ENCODE measurements around the gene DOK5. TPM values are rescaled to one million over a fixed set of nuclear protein-coding genes. Genes with fewer than 3 reads are reported as not detected.

Gene DOK5
- polyA plus RNA-seq, 4 donors, result 9.1 to 12.7 (median 10.7) TPM

DNA sequence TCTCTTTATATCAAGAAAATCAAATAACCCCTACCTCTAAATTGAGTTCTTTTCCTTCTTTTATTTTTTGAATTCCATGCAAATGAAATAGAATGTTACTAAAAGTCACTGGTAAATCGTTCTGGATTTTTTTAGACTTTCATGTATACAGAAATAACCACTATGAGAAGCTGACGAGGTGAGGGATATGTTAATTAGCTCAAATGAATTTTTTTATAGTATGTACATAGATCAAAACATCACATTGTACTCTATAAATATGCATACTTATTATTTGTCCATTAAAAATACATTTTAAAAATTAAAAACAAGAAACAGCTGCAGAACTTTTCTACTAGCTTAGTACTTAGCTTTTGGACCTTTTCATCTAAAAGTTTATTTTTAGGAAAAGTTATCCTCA lies 165.4 kb downstream of the DOK5 start:
- DNase-seq (ENCODE audit: low read depth in 4 of 4, low spot score in 3 of 4), result no peak

- DNase-seq (ENCODE audit: low read depth in 4 of 4, low spot score in 3 of 4), result no peak
Observed at GRCh38 chr20:54642864-54643667, 167.7 kb downstream of the DOK5 start.

DNA sequence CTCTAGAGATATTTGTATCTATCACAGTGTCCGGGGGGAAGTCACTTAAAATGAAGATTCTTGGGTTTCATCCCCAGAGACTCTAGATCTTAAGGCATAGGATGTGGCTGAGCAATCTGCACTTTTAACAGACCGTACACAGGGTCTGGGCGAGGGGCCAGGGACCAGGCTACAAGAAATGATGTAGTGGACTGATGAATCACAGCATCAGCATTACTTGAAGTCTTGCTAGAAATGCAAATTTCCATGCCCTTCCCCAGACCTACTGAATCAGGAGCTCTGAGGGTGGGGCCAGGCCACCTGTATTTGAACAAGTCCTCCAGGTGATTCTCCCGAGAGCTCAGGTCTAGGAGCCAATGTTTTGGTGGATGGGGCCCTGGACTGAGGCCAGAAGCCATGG lies 168.4 kb downstream of the DOK5 start:
- DNase-seq (ENCODE audit: low read depth in 4 of 4, low spot score in 3 of 4), result no peak

GRCh38 chr20:54645445-54646155 lies 170.2 kb downstream of the DOK5 start:
- DNase-seq (ENCODE audit: low read depth in 4 of 4, low spot score in 3 of 4), result no peak

DNA sequence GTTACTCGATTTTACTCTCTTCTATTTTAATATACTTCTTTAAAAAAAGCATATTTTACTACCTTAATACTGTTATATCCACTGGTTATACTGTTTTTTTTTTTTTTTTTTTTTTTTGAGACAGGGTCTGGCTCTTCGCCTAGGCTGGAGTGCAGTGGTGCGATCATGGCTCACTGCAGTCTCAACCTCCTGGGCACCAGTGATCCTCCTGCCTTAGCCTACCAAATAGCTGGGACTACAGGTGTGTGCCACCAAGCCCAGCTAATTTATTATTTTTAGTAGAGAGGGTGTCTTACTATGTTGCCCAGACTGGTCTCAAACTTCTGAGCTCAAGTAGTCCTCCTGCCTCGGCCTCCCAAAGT lies 170.7 kb downstream of the DOK5 start:
- no peak for DNase-seq (ENCODE audit: low read depth in 4 of 4, low spot score in 3 of 4)

DNA sequence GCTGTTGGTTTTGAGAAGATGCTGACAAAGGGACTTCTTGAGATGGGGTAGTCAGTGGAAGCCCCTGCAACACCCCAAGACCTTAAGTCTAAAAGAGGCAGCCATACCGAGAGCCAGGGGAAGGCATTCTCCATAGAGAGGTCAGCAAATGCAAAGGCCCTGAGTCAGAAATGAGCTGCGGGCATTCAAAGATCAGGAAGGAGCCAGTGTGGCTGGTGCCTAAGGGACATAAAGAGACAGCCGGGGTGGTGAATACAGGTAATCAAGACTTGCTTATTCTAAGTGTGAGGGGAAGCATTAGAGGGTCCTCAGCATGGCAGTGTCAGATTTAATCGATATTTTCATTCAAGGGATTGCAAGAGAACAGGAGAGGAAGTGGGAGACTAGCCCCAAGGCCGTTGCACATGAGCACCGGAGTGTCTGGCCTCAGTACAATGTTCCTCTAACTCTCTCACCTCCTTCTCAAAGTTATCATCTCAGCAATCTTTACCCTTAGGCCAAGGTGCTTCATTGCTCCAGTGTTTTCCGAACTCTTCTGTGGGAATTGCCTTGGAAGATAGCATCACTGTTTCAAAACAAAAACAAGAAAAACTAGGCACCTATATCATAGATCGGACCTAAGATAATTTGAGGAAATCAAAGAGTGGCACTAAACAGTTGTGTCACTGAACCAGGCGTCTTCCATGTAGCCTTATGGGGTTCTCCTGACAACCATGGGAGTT lies 173.2 kb downstream of the DOK5 start:
- no peak for DNase-seq (ENCODE audit: low read depth in 4 of 4, low spot score in 3 of 4)

DNA sequence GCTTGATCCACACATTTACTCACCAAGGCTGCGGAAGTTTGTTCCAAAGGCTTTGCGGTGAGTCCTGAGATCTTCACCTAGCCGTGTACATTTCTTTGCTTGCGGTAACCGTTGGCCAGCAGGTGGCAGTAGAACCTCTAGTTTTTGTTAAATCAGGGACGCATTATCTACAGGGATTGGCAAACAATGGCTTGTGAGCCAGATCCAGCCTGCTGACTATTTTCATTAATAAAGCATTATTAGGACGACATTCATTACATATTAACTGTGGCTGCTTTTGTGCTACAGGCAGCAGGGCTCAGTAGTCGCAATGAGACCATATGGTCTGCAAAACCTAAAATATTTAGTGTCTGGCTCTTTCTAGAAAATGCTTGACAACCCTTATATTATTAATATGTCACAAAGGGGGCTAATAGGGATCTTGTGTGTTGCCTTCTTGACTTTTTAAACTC lies 174.1 kb downstream of the DOK5 start:
- DNase-seq (ENCODE audit: low read depth in 4 of 4, low spot score in 3 of 4), result peak; percentile 75 to 80 (median 76)

DNA sequence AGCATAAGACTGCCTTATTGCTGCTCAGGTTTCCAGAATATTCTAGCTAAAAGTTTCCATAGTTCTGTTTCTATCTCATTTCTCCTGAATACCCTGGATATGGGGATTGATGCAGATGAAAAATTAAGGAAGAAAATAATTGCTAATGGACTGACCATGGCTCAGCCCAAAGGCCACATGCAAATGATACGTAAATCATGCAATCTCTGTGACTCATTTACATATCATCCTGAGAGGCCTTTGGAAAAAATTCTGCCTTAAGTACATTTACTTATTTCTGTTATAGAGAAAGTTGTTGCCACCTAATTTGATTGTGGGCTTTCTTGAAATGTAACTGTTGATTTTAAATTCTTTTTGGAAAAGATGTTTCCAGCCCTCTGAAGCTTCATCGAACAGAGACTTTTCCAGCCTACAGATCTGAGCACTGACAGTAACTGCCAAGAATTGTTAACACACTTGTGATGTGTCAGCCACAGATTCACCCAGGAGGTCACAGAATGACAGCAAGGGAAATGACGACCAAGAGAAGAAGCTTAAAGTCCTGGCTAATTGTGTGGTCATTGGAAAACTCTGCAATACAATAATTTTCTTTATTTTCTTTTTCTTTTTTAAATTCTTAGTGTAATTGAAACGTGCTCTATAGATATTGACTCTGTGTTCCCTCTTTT lies 174.8 kb downstream of the DOK5 start:
- DNase-seq (ENCODE audit: low read depth in 4 of 4, low spot score in 3 of 4), result no peak

DNA sequence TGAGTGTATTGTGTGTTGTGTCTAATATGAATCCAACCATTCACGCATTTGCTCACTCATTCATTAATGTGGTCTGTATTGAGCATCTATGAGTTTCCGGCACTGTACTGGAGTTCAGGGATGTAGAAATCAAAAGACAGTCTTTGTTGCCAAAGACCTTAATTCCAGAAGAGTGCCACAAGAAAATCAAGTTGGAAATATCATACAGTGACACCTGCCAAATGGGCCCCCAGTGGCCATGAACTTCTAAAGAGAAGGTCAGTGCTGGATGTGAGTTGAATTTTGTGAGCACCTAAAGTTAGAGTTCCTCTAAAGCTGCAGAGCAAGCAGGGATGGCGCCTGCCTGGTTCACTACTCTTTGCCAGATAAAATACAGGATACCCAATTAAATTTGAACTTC lies 175.9 kb downstream of the DOK5 start:
- DNase-seq (ENCODE audit: low read depth in 4 of 4, low spot score in 3 of 4), result no peak

- DNase-seq (ENCODE audit: low read depth in 4 of 4, low spot score in 3 of 4), result peak in 1 of 4 donors; percentile 12
Observed at GRCh38 chr20:54654450-54654849, 179.1 kb downstream of the DOK5 start.

DNA sequence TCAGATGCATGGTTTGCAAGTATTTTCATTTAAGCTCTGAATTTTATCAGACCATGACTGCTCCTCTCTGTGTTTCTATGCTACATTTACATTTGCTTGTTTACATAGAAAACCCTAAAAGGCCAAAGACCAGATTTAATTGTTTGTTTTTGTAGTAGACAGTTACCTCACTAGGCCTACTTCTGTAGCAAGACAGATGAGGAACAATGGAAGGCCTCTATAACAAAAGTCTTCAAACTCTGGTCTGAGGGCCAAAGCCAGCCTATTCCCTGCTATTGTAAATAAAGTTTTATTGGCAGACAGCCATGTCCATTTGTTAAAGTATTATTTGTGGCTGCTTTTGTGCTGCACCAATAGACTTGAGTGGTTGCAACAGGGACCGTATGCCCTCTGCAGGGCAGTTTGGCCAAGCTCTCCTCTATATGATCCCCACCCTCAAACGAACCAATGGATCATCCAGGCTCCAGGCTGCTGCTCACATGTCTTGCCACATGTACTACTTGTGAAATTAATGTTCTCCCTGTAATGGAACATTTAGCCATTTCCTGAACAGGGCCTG lies 182.0 kb downstream of the DOK5 start:
- no peak for DNase-seq (ENCODE audit: low read depth in 4 of 4, low spot score in 3 of 4)

DNA sequence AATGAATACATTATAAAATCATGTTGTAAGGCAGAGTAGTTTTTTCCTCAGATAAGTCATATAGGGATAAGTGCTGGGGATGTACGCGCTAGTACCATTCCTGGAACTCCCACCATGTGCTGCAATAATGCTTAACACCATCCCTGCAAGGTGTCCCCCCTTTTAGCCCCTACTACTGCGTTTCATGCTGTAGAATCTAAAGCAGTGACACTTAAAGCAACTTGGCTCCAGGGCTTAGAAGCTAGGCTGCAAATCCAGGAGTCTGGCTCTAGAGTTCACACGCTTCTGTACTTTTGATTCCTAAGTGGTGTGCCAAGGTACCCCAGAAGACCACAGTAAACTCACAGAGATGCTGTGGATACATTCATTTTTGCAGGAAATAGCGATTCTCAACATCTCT lies 183.1 kb downstream of the DOK5 start:
- no peak for DNase-seq (ENCODE audit: low read depth in 4 of 4, low spot score in 3 of 4)

DNA sequence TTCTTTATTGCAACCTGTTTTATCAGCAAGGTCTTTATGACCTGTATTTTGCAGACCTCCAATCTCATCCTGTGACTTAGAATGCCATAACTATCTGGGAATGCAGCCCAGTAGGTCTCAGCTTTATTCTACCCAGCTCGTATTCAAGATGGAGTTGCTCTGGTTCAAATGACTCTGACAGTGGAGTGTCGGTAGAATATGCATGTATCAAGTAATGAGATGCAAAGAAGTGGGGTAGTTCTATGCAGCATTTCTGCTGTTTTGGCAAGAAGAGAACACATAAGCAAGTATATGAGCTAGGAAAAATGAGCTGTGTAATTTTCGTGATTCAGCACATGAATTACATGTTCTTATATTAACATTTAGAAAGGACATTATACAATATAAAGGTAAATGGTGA lies 185.9 kb downstream of the DOK5 start:
- no peak for DNase-seq (ENCODE audit: low read depth in 4 of 4, low spot score in 3 of 4)

DNA sequence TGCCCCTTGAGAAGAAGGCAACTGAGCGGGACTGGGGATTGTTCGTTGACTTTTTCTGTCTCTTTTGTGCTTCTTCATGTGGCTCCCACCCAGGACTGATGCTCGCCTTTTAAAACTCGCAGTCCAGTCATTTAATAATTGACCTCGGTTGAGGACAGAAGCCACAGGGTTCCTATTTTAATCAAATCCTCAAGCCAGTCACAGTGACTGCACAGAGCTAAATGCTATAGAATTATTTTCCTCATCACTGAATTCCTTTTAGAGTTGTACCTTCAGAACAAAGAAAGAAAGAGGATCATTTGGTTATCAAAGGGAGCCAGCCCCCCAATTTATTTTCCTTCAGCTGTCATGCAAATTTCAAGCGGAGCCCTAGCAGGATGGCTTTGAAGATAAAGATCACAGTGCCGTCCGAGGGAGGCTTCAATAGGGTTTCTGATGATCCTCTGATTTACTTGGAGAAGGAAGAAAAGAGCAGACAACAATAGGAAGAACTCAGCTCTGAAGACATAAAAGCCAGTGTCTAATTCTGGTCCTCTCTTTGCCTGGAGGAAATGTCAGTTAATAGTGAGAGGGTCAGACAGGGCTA lies 186.6 kb downstream of the DOK5 start:
- no peak for DNase-seq (ENCODE audit: low read depth in 4 of 4, low spot score in 3 of 4)

GRCh38 chr20:54665812-54666211 lies 190.4 kb downstream of the DOK5 start:
- DNase-seq (ENCODE audit: low read depth in 4 of 4, low spot score in 3 of 4), result no peak

GRCh38 chr20:54668271-54669039 lies 193.1 kb downstream of the DOK5 start:
- no peak for DNase-seq (ENCODE audit: low read depth in 4 of 4, low spot score in 3 of 4)

- DNase-seq (ENCODE audit: low read depth in 4 of 4, low spot score in 3 of 4), result no peak
Observed at GRCh38 chr20:54669040-54669363, 193.6 kb downstream of the DOK5 start.

DNA sequence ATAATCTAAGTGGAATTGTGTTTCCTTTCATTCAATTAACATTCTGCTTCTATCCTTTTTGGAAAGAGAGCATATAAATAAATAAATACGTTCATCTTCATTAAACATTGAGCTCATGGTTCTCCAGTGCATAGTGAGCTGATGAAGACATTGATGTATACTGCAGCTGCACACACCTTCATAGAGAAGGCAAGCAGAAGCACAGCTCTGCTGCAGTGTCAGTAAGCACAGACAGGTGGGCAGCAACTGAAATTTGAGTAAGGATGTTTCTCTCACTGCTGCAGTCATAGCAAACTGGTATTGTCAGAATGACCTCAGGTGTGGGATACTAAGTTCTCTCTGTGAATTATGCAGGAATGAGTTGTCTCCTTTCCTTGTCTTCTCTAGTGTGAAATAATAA lies 202.9 kb downstream of the DOK5 start:
- no peak for DNase-seq (ENCODE audit: low read depth in 4 of 4, low spot score in 3 of 4)

DNA sequence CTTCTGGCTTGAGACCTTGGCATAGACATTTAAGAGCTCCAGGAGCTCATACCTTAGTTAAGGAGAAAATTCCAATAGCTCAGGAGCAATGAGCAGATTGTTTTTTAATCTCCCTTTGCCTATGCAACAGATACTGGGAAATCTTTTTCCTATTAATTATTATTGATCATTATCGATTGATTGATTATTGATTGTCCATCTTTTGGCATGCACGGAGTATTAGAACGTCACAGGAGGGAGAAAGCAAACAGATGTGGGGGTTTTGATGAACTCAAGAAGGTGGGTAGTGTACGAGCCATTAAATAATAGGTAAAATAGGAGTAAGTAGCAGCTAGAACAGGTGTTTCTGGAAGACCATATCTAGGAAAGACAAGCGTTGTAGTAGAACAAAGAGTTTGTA lies 205.0 kb downstream of the DOK5 start:
- no peak for DNase-seq (ENCODE audit: low read depth in 4 of 4, low spot score in 3 of 4)
